Activated CD4-positive, alpha-beta memory T cell treated with anti-CD3 and anti-CD28 coated beads for 36 hours (primary cell): ENCODE data around the gene DDIT4. TPM values are rescaled to one million over a fixed set of nuclear protein-coding genes. Genes with fewer than 3 reads are reported as not detected.
"Not testable (repeated sequence)": the region's sequence is repeated elsewhere in the genome, so short reads cannot be mapped to it uniquely, and the experiment has no call there.

Experiments
- CTCF ChIA-PET: fragments of 350-600 bp; sonication (Branson Sonifier 250); formaldehyde crosslinking; loops from one replicate; lab custom pipeline; 2021; ENCODE audit warnings: antibody characterized with exemption, inconsistent platforms; lab: Charles Lee
- POLR2A ChIA-PET: fragments of 350-600 bp; sonication (Branson Sonifier 250); formaldehyde crosslinking; loops from one replicate; lab custom pipeline; 2021; ENCODE audit warnings: antibody characterized with exemption; lab: Charles Lee
- DNase-seq: peaks from one replicate; pipeline ENCODE4 v3.0.0-alpha.2; 2020
- H3K27ac Mint-ChIP-seq: one replicate; pipeline ENCODE4 v1.8.0; 2021; ENCODE audit warnings: mixed read lengths
- H3K27me3 Mint-ChIP-seq: one replicate; pipeline ENCODE4 v1.8.0; 2021; ENCODE audit warnings: mixed read lengths
- H3K36me3 Mint-ChIP-seq: one replicate; pipeline ENCODE4 v1.8.0; 2021; ENCODE audit warnings: mixed read lengths
- H3K4me1 Mint-ChIP-seq: one replicate; pipeline ENCODE4 v1.8.0; 2021; ENCODE audit warnings: low read depth, mixed read lengths
- H3K4me3 Mint-ChIP-seq: one replicate; pipeline ENCODE4 v1.8.0; 2021; ENCODE audit warnings: mild to moderate bottlenecking, mixed read lengths
- H3K9me3 Mint-ChIP-seq: one replicate; pipeline ENCODE4 v1.8.0; 2021; ENCODE audit warnings: mixed read lengths
- intact Hi-C: fragments of 100-400 bp; cut with micrococcal nuclease; formaldehyde crosslinking; loops from one replicate; pipeline ENCODE4 v1.15.1; 2023
- total RNA-seq, 2 experiments: library from RNA; stranded (reverse); gene quantifications; one replicate each; pipeline ENCODE4 v1.2.3, GENCODE V29; 2021

Gene DDIT4
- total RNA-seq, 2 experiments from 2014 or later = 637 TPM

DNA sequence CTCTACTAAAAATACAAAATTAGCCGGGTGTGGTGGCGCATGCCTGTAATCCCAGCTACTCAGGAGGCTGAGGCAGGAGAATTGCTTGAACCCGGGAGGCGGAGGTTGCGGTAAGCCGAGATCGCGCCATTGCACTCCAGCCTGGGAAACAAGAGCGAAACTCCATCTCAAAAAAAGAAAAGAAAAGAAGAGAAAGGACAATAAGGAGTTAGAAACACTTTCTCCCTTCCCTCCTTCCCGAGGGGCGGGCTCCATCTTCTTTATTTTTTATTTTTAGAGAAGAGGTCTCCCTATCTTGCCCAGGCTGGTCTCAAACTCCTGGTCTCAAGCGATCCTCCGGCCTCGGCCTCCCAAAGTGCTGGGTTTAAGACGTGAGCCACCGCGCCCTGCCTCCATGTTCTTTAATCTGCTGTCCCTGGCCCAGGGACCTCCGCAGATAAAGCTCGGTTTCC is 23.1 kb downstream of the DDIT4 start:
- not testable (repeated sequence) for H3K27me3 Mint-ChIP-seq, H3K9me3 Mint-ChIP-seq, DNase-seq
- peaks cover 67% of the 10 kb centered on the region for H3K4me1 Mint-ChIP-seq
- peak overlapping the region; percentile 86 for H3K4me3 Mint-ChIP-seq
- intact Hi-C loops = loop anchor here (1.0 kb wide), 8 partner anchors 8 to 79 kb away; partner anchors contain the start of gene DDIT4
- H3K27ac Mint-ChIP-seq = peak overlapping the region; percentile 100
- H3K36me3 Mint-ChIP-seq = peaks cover 10% of the 10 kb centered on the region
- ChIA-PET CTCF (interaction anchor here (0.6 to 2.0 kb wide), 16 partner anchors 8 to 248 kb away, joined by 3 to 11 read pairs (median 4); partner anchors contain the start of gene DDIT4), POLR2A (interaction anchor here (0.8 to 10.6 kb wide), 19 partner anchors 9 to 268 kb away, joined by 3 to 263 read pairs (median 9); partner anchors contain the start of genes ANAPC16, ASCC1, DDIT4 and DNAJB12)

DNA sequence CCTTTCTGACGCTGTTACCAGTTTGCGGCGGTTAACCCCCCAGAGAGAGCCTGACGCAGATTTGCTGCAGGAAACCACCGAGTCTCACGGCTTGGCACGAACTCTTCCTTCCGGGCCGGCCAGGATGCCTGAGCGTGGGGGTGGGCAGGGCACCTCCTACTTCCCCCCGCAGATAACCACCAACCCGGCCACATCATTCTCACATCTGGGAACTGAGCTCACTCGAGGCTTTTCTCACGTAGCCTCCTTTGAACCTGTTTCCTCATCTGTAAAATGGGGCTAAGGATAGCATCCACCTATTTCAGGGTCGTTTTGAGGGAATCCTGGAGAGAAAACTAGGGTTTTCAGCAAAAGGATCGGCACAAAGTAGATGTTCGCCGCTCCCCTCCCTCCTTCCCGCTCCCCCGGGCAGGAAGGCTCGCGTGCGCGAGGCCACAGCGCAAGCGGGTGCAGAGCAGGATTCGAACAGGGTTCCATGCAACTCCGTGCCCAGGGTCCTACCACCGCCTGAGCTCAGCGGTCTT is 23.6 kb downstream of the DDIT4 start:
- Mint-ChIP-seq H3K27me3 (peaks cover 3% of the 10 kb centered on the region), H3K27ac (peak overlapping the region; percentile 100), H3K9me3 (no peaks in the 10 kb centered on the region), H3K4me1 (peaks cover 62% of the 10 kb centered on the region), H3K4me3 (peak overlapping the region; percentile 86), H3K36me3 (peaks cover 10% of the 10 kb centered on the region)
- intact Hi-C loops = loop anchor here (1.0 kb wide), 5 partner anchors 8 to 49 kb away; no protein-coding TSS in a partner anchor
- POLR2A ChIA-PET = interaction anchor here (0.6 to 10.6 kb wide), 22 partner anchors 8 to 268 kb away, joined by 3 to 263 read pairs (median 4); partner anchors contain the start of genes ANAPC16, ASCC1, DDIT4 and DNAJB12
- DNase-seq = peak; percentile 99
- CTCF ChIA-PET = interaction anchor here (0.6 to 2.0 kb wide), 16 partner anchors 8 to 249 kb away, joined by 3 to 11 read pairs (median 4); partner anchors contain the start of gene DDIT4

DNA sequence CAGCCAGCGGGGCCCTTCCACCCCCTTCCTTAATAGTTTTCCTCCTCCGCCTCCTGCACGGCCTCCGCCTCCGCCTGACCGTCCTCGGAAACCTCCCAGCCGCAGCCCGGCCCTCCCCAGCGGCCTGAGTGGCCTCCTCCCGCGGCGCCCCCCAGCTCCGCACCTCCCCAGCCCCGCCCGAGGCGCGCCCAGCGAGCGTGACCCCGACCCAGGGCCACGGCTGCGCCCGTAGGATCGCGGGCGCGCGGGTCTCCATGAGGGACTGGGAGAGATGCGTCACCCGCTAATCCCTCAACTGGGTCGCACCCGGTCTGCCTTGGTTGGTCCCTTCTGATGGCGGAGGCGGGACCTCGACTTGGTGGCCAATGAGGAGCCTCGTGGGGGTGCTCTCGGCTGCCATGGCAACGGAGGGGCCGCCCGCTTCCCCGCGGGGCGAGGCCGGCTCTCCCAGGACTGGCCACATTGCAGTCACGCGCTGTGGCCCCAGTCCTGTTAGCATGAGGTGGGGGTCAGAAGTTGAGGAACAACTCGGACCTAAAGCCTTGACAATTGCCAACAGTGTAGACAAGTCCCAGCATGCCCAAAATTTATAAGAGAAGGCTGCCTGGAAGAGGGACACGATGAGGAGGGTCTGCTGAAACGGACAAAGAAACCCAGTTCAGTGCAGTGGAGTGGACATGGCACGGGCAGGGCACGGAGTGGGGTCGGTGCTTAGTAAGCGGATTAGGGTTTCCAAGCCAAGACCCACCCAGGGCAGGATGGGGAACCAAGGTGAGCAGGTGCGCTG is 24.3 kb downstream of the DDIT4 start:
- Mint-ChIP-seq H3K36me3 (peaks cover 10% of the 10 kb centered on the region), H3K4me1 (peaks cover 56% of the 10 kb centered on the region), H3K4me3 (peak overlapping the region; percentile 86), H3K27me3 (peaks cover 3% of the 10 kb centered on the region), H3K9me3 (no peaks in the 10 kb centered on the region), H3K27ac (peak overlapping the region; percentile 100)
- ChIA-PET CTCF (interaction anchor here (0.8 to 2.0 kb wide), 12 partner anchors 7 to 249 kb away, joined by 3 to 11 read pairs (median 4); partner anchors contain the start of gene DDIT4), POLR2A (interaction anchor here (0.6 to 10.6 kb wide), 20 partner anchors 8 to 196 kb away, joined by 3 to 263 read pairs (median 7); partner anchors contain the start of genes ANAPC16, ASCC1 and DDIT4)
- peak; percentile 98 for DNase-seq
- intact Hi-C loops = loop anchor here (1.0 kb wide), 5 partner anchors 7 to 50 kb away; no protein-coding TSS in a partner anchor

DNA sequence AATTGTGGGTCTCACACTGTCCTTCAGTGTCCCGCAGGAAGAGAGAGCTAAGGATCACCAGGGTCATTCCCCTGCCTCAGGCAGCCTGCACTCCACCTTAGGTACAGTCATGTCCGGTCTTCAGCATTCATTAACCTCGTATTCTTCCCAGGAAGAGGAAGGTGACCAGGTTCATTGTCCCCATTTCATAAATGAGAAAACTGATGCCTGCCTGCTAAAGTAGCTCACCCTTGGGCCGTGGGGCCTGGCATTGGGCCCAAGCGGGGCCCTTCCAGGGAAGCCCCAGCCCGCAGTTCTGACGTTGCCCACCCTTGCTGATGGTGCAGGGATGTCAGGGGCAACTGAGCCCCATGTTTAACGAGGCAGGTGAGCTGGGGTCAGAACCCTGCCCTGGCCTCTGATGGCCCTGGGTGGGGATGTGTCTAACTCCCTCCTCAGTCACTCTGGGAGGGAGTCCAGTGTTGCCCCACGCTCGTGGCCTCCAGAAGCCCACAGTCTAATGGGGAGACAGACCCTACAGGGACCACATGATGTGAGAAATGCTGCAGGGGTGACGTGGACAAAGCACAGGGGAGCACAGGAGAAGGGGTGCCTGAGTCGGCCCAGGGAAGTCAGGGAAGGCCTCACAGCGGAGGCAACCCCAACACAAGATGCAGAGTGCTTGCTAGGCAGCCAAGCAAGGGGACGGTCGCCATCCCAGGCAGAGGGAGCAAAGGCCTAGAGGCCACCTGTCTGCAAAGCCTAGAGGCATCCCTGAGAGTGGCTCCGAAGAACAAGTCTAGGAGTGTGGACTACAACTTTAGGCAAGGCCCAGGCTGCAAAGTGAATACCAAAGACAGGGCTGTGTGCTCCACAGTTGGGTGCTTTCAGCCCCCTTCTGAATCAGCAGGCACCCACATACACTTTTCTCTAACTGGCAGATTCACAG is 25.1 kb downstream of the DDIT4 start:
- ChIA-PET POLR2A (interaction anchor here (3.7 to 10.6 kb wide), 4 partner anchors 21 to 35 kb away, joined by 64 to 263 read pairs (median 150); partner anchors contain the start of gene DDIT4), CTCF (no interaction called here)
- peaks cover 10% of the 10 kb centered on the region for H3K36me3 Mint-ChIP-seq
- intact Hi-C loops = no loop called here
- H3K27me3 Mint-ChIP-seq = peaks cover 3% of the 10 kb centered on the region
- peaks cover 56% of the 10 kb centered on the region for H3K4me1 Mint-ChIP-seq
- no peaks in the 10 kb centered on the region for H3K9me3 Mint-ChIP-seq
- peak overlapping the region; percentile 100 for H3K27ac Mint-ChIP-seq
- DNase-seq = no peak
- H3K4me3 Mint-ChIP-seq = peak overlapping the region; percentile 86

DNA sequence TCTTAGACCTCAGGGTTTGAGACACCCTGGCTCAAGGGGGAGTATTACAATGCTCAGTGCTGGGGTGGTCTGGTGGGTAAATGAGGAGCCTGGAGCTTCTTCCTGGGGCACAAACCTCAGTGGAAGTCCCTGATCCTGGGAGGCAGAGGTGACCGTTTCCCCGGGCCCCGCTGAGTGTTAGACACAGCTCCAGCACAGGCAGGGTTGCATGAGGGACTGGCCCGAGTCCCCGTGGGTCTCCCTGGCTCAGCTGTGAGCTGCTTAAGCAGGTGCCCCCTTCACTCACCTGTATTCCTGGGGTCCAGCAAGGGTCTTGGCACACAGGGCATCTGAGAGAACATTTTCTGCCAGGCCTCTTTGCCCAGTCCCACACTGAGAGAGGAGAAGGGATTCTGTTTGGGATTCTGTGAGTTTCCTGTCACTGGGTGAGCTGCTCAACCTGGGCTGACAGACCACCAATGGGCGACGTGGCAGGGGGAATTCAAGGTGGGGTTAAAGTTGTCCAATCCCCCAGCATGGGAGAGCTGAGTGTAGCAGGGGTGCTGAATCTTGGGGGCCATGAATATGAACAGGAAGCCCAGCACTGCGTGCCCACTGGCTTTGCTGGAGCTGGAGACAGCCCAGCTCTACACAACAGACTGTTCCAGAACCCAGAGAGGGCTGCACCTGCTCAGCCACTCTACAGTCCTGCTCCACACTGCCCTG is 29.9 kb downstream of the DDIT4 start:
- no peak for DNase-seq
- CTCF ChIA-PET = interaction anchor here (0.7 to 2.5 kb wide), 6 partner anchors 11 to 33 kb away, joined by 3 to 12 read pairs (median 6); no protein-coding TSS in a partner anchor
- intact Hi-C loops = no loop called here
- POLR2A ChIA-PET = interaction anchor here (0.7 to 6.7 kb wide), 9 partner anchors 12 to 215 kb away, joined by 3 to 85 read pairs (median 7); partner anchors contain the start of gene DDIT4
- H3K4me3 Mint-ChIP-seq = peak overlapping the region; percentile 37
- peak overlapping the region; percentile 98 for H3K27ac Mint-ChIP-seq
- H3K27me3 Mint-ChIP-seq = no peaks in the 10 kb centered on the region
- H3K36me3 Mint-ChIP-seq = peaks cover 4% of the 10 kb centered on the region
- H3K9me3 Mint-ChIP-seq = no peaks in the 10 kb centered on the region
- peaks cover 57% of the 10 kb centered on the region for H3K4me1 Mint-ChIP-seq

DNA sequence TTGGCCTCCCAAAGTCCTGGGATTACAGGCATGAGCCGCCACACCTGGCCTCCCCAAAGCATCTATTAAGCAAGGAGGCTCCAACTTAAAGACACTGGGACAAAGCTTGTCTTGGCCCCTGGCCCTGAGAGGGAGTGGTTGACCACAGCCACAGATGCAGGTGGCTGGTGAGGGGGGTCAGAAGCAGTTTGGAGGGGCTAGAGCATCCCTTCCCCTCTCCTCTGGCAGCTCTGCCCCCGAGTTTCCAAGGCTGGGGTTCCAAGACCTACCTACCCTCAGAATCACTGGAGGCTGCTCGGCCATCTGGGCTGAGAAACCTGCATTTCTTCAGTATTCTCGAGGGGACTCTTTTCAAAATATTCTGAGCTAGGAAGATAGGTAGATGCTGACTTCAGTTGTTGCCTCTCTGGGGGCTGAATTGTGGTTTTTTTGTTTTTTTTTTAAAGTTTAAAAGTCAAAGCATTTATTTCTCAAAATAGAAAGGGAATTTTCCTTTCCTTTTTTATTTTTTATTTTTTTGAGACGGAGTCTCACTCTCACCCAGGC is 32.6 kb downstream of the DDIT4 start:
- no peaks in the 10 kb centered on the region for H3K27me3 Mint-ChIP-seq
- peak overlapping the region; percentile 38 for H3K4me3 Mint-ChIP-seq
- ChIA-PET POLR2A (interaction anchor here (0.9 to 6.7 kb wide), 11 partner anchors 10 to 59 kb away, joined by 3 to 85 read pairs (median 7); no protein-coding TSS in a partner anchor), CTCF (interaction anchor here (0.8 to 2.6 kb wide), 6 partner anchors 9 to 31 kb away, joined by 3 to 15 read pairs (median 6); no protein-coding TSS in a partner anchor)
- no peak for DNase-seq
- intact Hi-C loops = no loop called here
- peaks cover 67% of the 10 kb centered on the region for H3K4me1 Mint-ChIP-seq
- H3K27ac Mint-ChIP-seq = peak overlapping the region; percentile 98
- no peaks in the 10 kb centered on the region for H3K9me3 Mint-ChIP-seq
- peaks cover 4% of the 10 kb centered on the region for H3K36me3 Mint-ChIP-seq

DNA sequence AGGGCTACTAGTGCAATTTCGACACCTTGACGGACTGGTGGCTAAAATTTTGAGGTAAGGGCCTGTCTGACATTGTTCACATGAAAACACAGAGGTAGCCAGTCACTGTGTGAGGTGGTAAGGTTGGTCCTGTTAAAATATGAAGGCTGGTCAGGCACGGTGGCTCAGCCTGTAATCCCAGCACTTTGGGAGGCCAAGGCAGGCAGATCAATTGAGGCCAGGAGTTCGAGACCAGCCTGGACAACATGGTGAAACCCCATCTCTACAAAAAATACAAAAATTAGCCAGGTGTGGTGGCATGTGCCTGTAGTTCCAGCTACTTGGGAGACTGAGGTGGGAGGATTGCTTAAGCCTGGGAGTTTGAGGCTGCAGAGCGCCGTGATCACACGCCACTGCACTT is 34.0 kb downstream of the DDIT4 start:
- H3K4me1 Mint-ChIP-seq = peaks cover 68% of the 10 kb centered on the region

DNA sequence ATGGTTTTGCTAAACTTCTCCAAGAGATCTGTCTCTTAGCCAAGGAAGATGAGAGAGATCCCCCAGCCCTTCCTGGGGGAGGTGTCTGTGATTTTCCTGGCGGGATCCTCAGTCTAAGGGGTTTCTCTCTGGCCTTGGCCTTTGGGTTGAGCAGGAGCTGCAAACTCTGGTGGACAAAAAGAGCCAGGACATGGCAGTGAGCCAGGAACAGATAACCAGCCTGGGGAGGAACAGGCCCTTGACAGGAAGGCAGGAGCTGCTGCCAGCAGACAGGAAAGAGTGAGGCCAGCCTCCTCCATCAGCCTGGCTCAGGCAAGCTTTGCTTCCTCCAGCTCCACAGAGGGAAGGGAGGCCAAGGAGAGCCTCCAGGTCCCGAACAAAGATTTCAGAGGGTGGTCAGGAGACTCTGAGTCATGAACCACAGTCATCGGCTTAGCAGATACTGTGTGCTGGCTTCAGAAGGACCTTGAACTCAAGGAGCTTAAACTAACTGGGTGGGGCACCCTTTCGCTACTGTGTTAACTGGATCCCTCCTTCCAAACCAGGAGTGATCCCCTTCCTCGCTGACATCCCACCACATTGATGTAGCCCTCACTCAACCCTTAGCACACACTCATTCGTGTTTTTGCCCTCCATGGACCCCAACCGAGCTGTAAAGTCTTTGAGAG is 34.7 kb downstream of the DDIT4 start:
- peak; percentile 70 for DNase-seq
- ChIA-PET CTCF (interaction anchor here (0.9 to 2.2 kb wide), 7 partner anchors 10 to 34 kb away, joined by 3 to 11 read pairs (median 6); no protein-coding TSS in a partner anchor), POLR2A (interaction anchor here (1.0 to 2.9 kb wide), 9 partner anchors 11 to 93 kb away, joined by 3 to 45 read pairs (median 5); partner anchors contain the start of genes ANAPC16 and ASCC1)
- H3K4me3 Mint-ChIP-seq = no peak overlapping the region
- intact Hi-C loops = no loop called here
- H3K27ac Mint-ChIP-seq = peak overlapping the region; percentile 85
- peaks cover 65% of the 10 kb centered on the region for H3K4me1 Mint-ChIP-seq
- no peaks in the 10 kb centered on the region for H3K9me3 Mint-ChIP-seq
- no peaks in the 10 kb centered on the region for H3K36me3 Mint-ChIP-seq
- no peaks in the 10 kb centered on the region for H3K27me3 Mint-ChIP-seq

More for the DNA sequence above, 34.0 kb downstream of the DDIT4 start:
- H3K36me3 Mint-ChIP-seq, DNase-seq, intact Hi-C loops, H3K9me3 Mint-ChIP-seq, H3K27me3 Mint-ChIP-seq, H3K4me3 Mint-ChIP-seq: not testable (repeated sequence)
- CTCF ChIA-PET = interaction anchor here (1.7 to 2.2 kb wide), 4 partner anchors 13 to 33 kb away, joined by 6 to 11 read pairs (median 8); no protein-coding TSS in a partner anchor
- peak overlapping the region; percentile 85 for H3K27ac Mint-ChIP-seq
- POLR2A ChIA-PET = interaction anchor here (0.8 to 2.9 kb wide), 6 partner anchors 11 to 60 kb away, joined by 3 to 45 read pairs (median 8); no protein-coding TSS in a partner anchor
